GM18498 (cell line): ENCODE results near the gene HPSE2.
"Not testable (repeated sequence)": the region's sequence is repeated elsewhere in the genome, so short reads cannot be mapped to it uniquely, and the experiment has no call there.

ENCODE experiments used
- ATAC-seq: cut with Tn5 transposase; IDR thresholded peaks from one replicate; pipeline ENCODE4 v1.9.1; 2021; ENCODE audit warnings: mild to moderate bottlenecking, moderate library complexity; ENCODE audit not compliant: unreplicated experiment

HPSE2 gene

GRCh38 chr10:99235658-99236626 lies at the start of gene HPSE2:
TSS of gene HPSE2 (minus strand) at chr10:99235852.
- ATAC-seq = no peak

GRCh38 chr10:99280472-99280871 lies 44.8 kb upstream of the HPSE2 start:
- ATAC-seq = peak; percentile 73

GRCh38 chr10:99279626-99280111 lies 44.0 kb upstream of the HPSE2 start:
- no peak for ATAC-seq

- no peak for ATAC-seq
Measured at GRCh38 chr10:99276848-99277486, 41.3 kb upstream of the HPSE2 start.

- ATAC-seq = no peak
Measured at GRCh38 chr10:99266383-99266782, 30.7 kb upstream of the HPSE2 start.

- no peak for ATAC-seq
Measured at GRCh38 chr10:99248824-99249223, 13.2 kb upstream of the HPSE2 start.

GRCh38 chr10:99247893-99248292 lies 12.2 kb upstream of the HPSE2 start:
- ATAC-seq = not testable (repeated sequence)

GRCh38 chr10:99236627-99237309 lies 1.1 kb upstream of the HPSE2 start:
- ATAC-seq = no peak

GRCh38 chr10:99234791-99235657 lies 628 bp downstream of the HPSE2 start:
- ATAC-seq = no peak

- peak; percentile 97 for ATAC-seq
Measured at GRCh38 chr10:99234041-99234790, 1.4 kb downstream of the HPSE2 start.

GRCh38 chr10:99233689-99234037 lies 2.0 kb downstream of the HPSE2 start:
- ATAC-seq = no peak

GRCh38 chr10:99233000-99233688 lies 2.5 kb downstream of the HPSE2 start:
- no peak for ATAC-seq

- no peak for ATAC-seq
Measured at GRCh38 chr10:99232360-99232999, 3.2 kb downstream of the HPSE2 start.

GRCh38 chr10:99224766-99225165 lies 10.9 kb downstream of the HPSE2 start:
- ATAC-seq = no peak

- ATAC-seq = no peak
Measured at GRCh38 chr10:99207340-99207739, 28.3 kb downstream of the HPSE2 start.

GRCh38 chr10:99203310-99203709 lies 32.3 kb downstream of the HPSE2 start:
- ATAC-seq = no peak

- ATAC-seq = no peak
Measured at GRCh38 chr10:99172950-99173349, 62.7 kb downstream of the HPSE2 start.

GRCh38 chr10:99172128-99172738 lies 63.4 kb downstream of the HPSE2 start:
- ATAC-seq = no peak
